HG03457 (cell line): Measurements from ENCODE around the gene NPAS3.

Experiments used
- ATAC-seq: cut with Tn5 transposase; IDR thresholded peaks from one replicate; pipeline ENCODE4 v1.9.1; 2021; ENCODE audit warnings: moderate number of reproducible peaks; ENCODE audit not compliant: unreplicated experiment

Gene NPAS3

GRCh38 chr14:32940066-32940651 lies 1.5 kb downstream of the NPAS3 start:
- no peak for ATAC-seq

GRCh38 chr14:32940711-32941667 lies 2.3 kb downstream of the NPAS3 start:
- ATAC-seq: no peak

- ATAC-seq: no peak
Observed at GRCh38 chr14:32941668-32942065, 3.0 kb downstream of the NPAS3 start.

GRCh38 chr14:32947081-32947480 lies 8.4 kb downstream of the NPAS3 start:
- ATAC-seq: no peak

GRCh38 chr14:32947792-32948191 lies 9.1 kb downstream of the NPAS3 start:
- no peak for ATAC-seq

- ATAC-seq: no peak
Observed at GRCh38 chr14:32950584-32950983, 11.9 kb downstream of the NPAS3 start.

- ATAC-seq: no peak
Observed at GRCh38 chr14:32967421-32967820, 28.7 kb downstream of the NPAS3 start.

- ATAC-seq: no peak
Observed at GRCh38 chr14:32968972-32969544, 30.4 kb downstream of the NPAS3 start.

- ATAC-seq: no peak
Observed at GRCh38 chr14:32977913-32978312, 39.2 kb downstream of the NPAS3 start.

GRCh38 chr14:32978691-32979255 lies 40.1 kb downstream of the NPAS3 start:
- no peak for ATAC-seq

GRCh38 chr14:32980178-32980901 lies 41.7 kb downstream of the NPAS3 start:
- no peak for ATAC-seq

- no peak for ATAC-seq
Observed at GRCh38 chr14:32980902-32981501, 42.3 kb downstream of the NPAS3 start.

- ATAC-seq: no peak
Observed at GRCh38 chr14:32984241-32984930, 45.7 kb downstream of the NPAS3 start.

- no peak for ATAC-seq
Observed at GRCh38 chr14:32985866-32986265, 47.2 kb downstream of the NPAS3 start.

GRCh38 chr14:32986791-32987540 lies 48.3 kb downstream of the NPAS3 start:
- no peak for ATAC-seq

- ATAC-seq: no peak
Observed at GRCh38 chr14:32991691-32992090, 53.0 kb downstream of the NPAS3 start.

- ATAC-seq: no peak
Observed at GRCh38 chr14:32993921-32994320, 55.2 kb downstream of the NPAS3 start.

GRCh38 chr14:32996343-32996742 lies 57.7 kb downstream of the NPAS3 start:
- no peak for ATAC-seq

GRCh38 chr14:32998433-32998832 lies 59.8 kb downstream of the NPAS3 start:
- ATAC-seq: no peak
